H1 (cell line): ENCODE measurements around the gene PKP3. TPM values are rescaled to one million over a fixed set of nuclear protein-coding genes. Genes with fewer than 3 reads are reported as not detected.

ENCODE experiments used
- CEBPB ChIP-seq: IDR thresholded peaks from 2 replicates; pipeline ENCODE4 v1.6.1; 2012; ENCODE audit warnings: low read depth, low read length
- POLR2AphosphoS5 ChIP-seq: IDR thresholded peaks from 2 replicates; pipeline ENCODE4 v1.6.1; 2011; ENCODE audit warnings: low read depth, low read length
- SIN3A ChIP-seq, 2 experiments: IDR thresholded peaks in 1 of 2; conservative IDR thresholded peaks in 1 of 2; 2 replicates each; pipeline ENCODE4 v1.6.1; 2011 to 2012; ENCODE audit warnings: low read length in 2 of 2, improper control_type of control experiment in 1 of 2, low read depth in 1 of 2, mild to moderate bottlenecking in 1 of 2
- polyA plus RNA-seq, 7 experiments: library from polyadenylated mRNA; depleted of rRNA in 3 of 7; stranded (reverse) in 5 of 7; unstranded in 2 of 7; fragments of >200 nt in 5 of 7; fragments of 200-250 nt in 2 of 7; gene quantifications; 1 replicate in 5 of 7; 2 replicates in 1 of 7; 4 replicates in 1 of 7; pipeline versions ENCODE4 v1.2.1 to v1.2.3, GENCODE V29; 2011 to 2013; ENCODE audit warnings: missing spikeins in 2 of 7, mixed read lengths in 2 of 7
- total RNA-seq: library from RNA; stranded (reverse); fragmentation: NEBNext Ultra II Directional; extraction: Animal tissue kit (Norgen Biotek cat#: 25700); gene quantifications from 2 replicates; pipeline ENCODE4 v1.2.1, GENCODE V29; 2021
- TF ChIP-seq, protein P1 (sequence below): IDR thresholded peaks from 2 replicates; pipeline ENCODE4 v1.6.1; 2011; ENCODE audit warnings: low read depth, mild to moderate bottlenecking, low read length; ENCODE audit not compliant: insufficient read depth

The PKP3 gene
- total and polyA plus RNA-seq, 2 of the 8 experiments (the other 6 are each of a cell fraction or from before 2014, with no cell fraction given): 16.7 to 28.7 TPM

DNA sequence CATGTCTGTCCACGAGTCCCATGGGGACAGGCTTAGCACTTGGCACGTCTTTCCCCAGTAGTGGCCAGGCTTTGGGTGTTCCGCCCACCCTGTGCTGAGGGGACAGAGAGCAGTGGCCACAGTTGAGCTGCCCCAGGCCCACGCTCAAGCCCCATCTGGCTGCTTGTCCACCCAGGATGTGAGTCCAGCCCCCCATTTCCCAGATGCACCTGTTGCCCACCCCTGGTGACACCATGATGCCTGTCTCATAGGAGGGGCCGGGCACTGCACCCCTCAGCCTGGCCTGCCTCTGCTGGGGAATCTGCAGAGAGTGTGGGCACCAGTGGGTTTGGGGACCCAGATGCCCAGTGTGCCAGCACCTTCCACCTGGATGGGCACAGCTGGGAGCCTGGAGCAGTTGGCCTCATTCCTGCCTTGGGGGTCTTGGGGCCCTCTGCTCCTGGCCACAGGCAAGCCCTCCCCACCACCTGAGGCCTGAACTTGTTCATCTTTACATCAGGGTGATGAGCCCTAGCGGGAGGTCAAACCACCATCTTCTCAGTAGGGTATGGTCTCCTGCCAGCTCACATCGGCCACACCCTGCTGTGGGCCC is 15.1 kb downstream of the PKP3 start (continued):
- no peak for TF ChIP-seq CEBPB
- TF ChIP-seq, protein P1, sequence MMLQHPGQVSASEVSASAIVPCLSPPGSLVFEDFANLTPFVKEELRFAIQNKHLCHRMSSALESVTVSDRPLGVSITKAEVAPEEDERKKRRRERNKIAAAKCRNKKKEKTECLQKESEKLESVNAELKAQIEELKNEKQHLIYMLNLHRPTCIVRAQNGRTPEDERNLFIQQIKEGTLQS: no peak
- no peak for TF ChIP-seq POLR2AphosphoS5
- TF ChIP-seq SIN3A (conservative IDR thresholded peaks at IDR 0.05 in 1 of 2, IDR thresholded peaks at IDR 0.05 in 1 of 2; ENCODE audit: low read depth in 1 of 2, low read length in 2 of 2): no peak
- TF ChIP-seq, all 59 proteins: peak for 0
